SK-N-SH (cell line): ENCODE data around the gene HRH2. TPM values are rescaled to one million over a fixed set of nuclear protein-coding genes. Genes with fewer than 3 reads are reported as not detected.

Experiments
- CTCF ChIA-PET: fragments of 300-600, 350-600 bp; formaldehyde crosslinking; extraction: SDS; loops from one replicate; lab custom pipeline; 2021; lab: Yijun Ruan, JAX
- POLR2A ChIA-PET: fragments of 350-600 bp; sonication (Branson Sonifier 250); formaldehyde crosslinking; extraction: SDS; loops from one replicate; lab custom pipeline; 2020; ENCODE audit warnings: antibody characterized with exemption, inconsistent platforms; lab: Yijun Ruan, JAX
- DNase-seq: peaks from one replicate; pipeline ENCODE4 v3.0.0; 2012
- H2AFZ ChIP-seq: fragments of 200-600 bp; sonication (generic); 2 replicates; pipeline ENCODE4 v1.8.1; 2016; ENCODE audit warnings: antibody characterized with exemption, mild to moderate bottlenecking, low read depth
- H3F3A ChIP-seq: fragments of 200-600 bp; sonication (generic); replicated peaks from 2 replicates; pipeline ENCODE3; 2016; ENCODE audit warnings: antibody characterized with exemption, mild to moderate bottlenecking; ENCODE audit not compliant: insufficient read depth
- H3K27ac ChIP-seq, 2 experiments: fragments of 200-500 bp in 1 of 2; fragments of 200-600 bp in 1 of 2; sonication (Bioruptor generic) in 1 of 2; sonication (generic), shearing (Covaris generic) in 1 of 2; 2 replicates each; pipeline versions ENCODE4 v1.5.1 to v1.6.1; 2014 to 2016; ENCODE audit warnings: low read depth in 2 of 2, inconsistent platforms in 1 of 2, low read length in 1 of 2, mild to moderate bottlenecking in 1 of 2, mixed read lengths in 1 of 2
- H3K27me3 ChIP-seq: fragments of 200-600 bp; sonication (generic), shearing (Covaris generic); 2 replicates; pipeline ENCODE4 v1.6.1; 2016; ENCODE audit warnings: mixed run types; ENCODE audit not compliant: insufficient read depth
- H3K36me3 ChIP-seq, 2 experiments: fragments of 200-500 bp in 1 of 2; fragments of 200-600 bp in 1 of 2; sonication (Bioruptor generic) in 1 of 2; sonication (generic) in 1 of 2; replicated peaks in 1 of 2; 2 replicates each; pipeline versions ENCODE3 to v1.5.1; 2014 to 2016; ENCODE audit warnings: low read length in 1 of 2, mild to moderate bottlenecking in 1 of 2; ENCODE audit not compliant: insufficient read depth in 2 of 2, control insufficient read depth in 1 of 2
- H3K4me1 ChIP-seq, 2 experiments: fragments of 200-500 bp in 1 of 2; fragments of 200-600 bp in 1 of 2; sonication (Bioruptor generic) in 1 of 2; sonication (generic), shearing (Covaris generic) in 1 of 2; 2 replicates each; pipeline versions ENCODE4 v1.5.1 to v1.6.1; 2014 to 2016; ENCODE audit warnings: low read depth in 1 of 2, low read length in 1 of 2, mixed run types in 1 of 2; ENCODE audit not compliant: insufficient read depth in 2 of 2, control insufficient read depth in 1 of 2
- H3K4me2 ChIP-seq: fragments of 200-600 bp; sonication (generic), shearing (Covaris generic); 2 replicates; pipeline ENCODE4 v1.6.1; 2017; ENCODE audit warnings: mixed run types
- H3K4me3 ChIP-seq, 2 experiments: fragments of 200-500 bp in 1 of 2; fragments of 200-600 bp in 1 of 2; sonication (Bioruptor generic) in 1 of 2; sonication (generic), shearing (Covaris generic) in 1 of 2; 2 replicates each; pipeline versions ENCODE4 v1.5.1 to v1.8.1; 2014 to 2016; ENCODE audit warnings: low read depth in 2 of 2, inconsistent platforms in 1 of 2, low read length in 1 of 2, mild to moderate bottlenecking in 1 of 2, mixed read lengths in 1 of 2, moderate library complexity in 1 of 2
- H3K79me2 ChIP-seq: fragments of 200-600 bp; sonication (generic); 2 replicates; pipeline ENCODE4 v1.8.1; 2017; ENCODE audit warnings: mild to moderate bottlenecking; ENCODE audit not compliant: insufficient read depth
- H3K9ac ChIP-seq: fragments of 200-600 bp; sonication (generic); 2 replicates; pipeline ENCODE4 v1.6.1; 2017; ENCODE audit warnings: mixed run types
- H3K9me2 ChIP-seq: fragments of 200-600 bp; sonication (generic); 2 replicates; pipeline ENCODE4 v1.6.1; 2017; ENCODE audit warnings: mixed run types
- H3K9me3 ChIP-seq: fragments of 200-600 bp; sonication (generic); 2 replicates; pipeline ENCODE4 v1.6.1; 2017; ENCODE audit warnings: mixed run types, mild to moderate bottlenecking, moderate library complexity
- H4K20me1 ChIP-seq: fragments of 200-600 bp; sonication (generic); 2 replicates; pipeline ENCODE4 v1.6.1; 2017; ENCODE audit warnings: mild to moderate bottlenecking, mixed run types; ENCODE audit not compliant: insufficient read depth
- FOSL2 ChIP-seq: IDR thresholded peaks from 2 replicates; pipeline ENCODE4 v1.4.0; 2012; ENCODE audit warnings: low read depth, mild to moderate bottlenecking, moderate library complexity, borderline replicate concordance
- FOXJ3 ChIP-seq: sonication (generic); formaldehyde crosslinking; IDR thresholded peaks from 2 replicates; pipeline ENCODE4 v1.5.1; 2020; ENCODE audit warnings: mild to moderate bottlenecking, missing genetic modification reagents
- FOXM1 ChIP-seq: IDR thresholded peaks from 2 replicates; pipeline ENCODE4 v1.4.0; 2012; ENCODE audit warnings: low read depth, mild to moderate bottlenecking
- GABPA ChIP-seq: IDR thresholded peaks from 2 replicates; pipeline ENCODE4 v1.4.0; 2012; ENCODE audit warnings: low read depth, mild to moderate bottlenecking
- GATA2 ChIP-seq: sonication (generic); formaldehyde crosslinking; IDR thresholded peaks from 2 replicates; pipeline ENCODE4 v1.5.0; 2020; ENCODE audit warnings: mild to moderate bottlenecking, missing genetic modification reagents
- JUND ChIP-seq: IDR thresholded peaks from 2 replicates; pipeline ENCODE4 v1.4.0; 2012
- MAX ChIP-seq: IDR thresholded peaks from 2 replicates; pipeline ENCODE4 v1.4.0; 2012; ENCODE audit warnings: low read depth
- MEF2A ChIP-seq: IDR thresholded peaks from 2 replicates; pipeline ENCODE4 v1.4.0; 2012; ENCODE audit warnings: low read depth, borderline replicate concordance
- MXI1 ChIP-seq: IDR thresholded peaks from 2 replicates; pipeline ENCODE4 v1.6.1; 2012; ENCODE audit warnings: mild to moderate bottlenecking, low read depth, low read length, improper control_type of control experiment
- NFIC ChIP-seq: IDR thresholded peaks from 2 replicates; pipeline ENCODE4 v1.4.0; 2012; ENCODE audit warnings: borderline replicate concordance
- NRF1 ChIP-seq: IDR thresholded peaks from 2 replicates; pipeline ENCODE4 v1.6.1; 2012; ENCODE audit warnings: low read depth, mild to moderate bottlenecking, low read length
- POLR2AphosphoS5 ChIP-seq: IDR thresholded peaks from 2 replicates; pipeline ENCODE4 v1.6.1; 2012; ENCODE audit warnings: low read depth, low read length
- RAD21 ChIP-seq: IDR thresholded peaks from 2 replicates; pipeline ENCODE4 v1.6.1; 2012; ENCODE audit warnings: mild to moderate bottlenecking, low read length
- RCOR1 ChIP-seq: fragments of 150-350 bp; IDR thresholded peaks from 2 replicates; pipeline ENCODE4 v1.6.1; 2017; ENCODE audit warnings: antibody characterized with exemption, low read length
- RFX5 ChIP-seq: IDR thresholded peaks from 2 replicates; pipeline ENCODE4 v1.6.1; 2012; ENCODE audit warnings: mild to moderate bottlenecking, improper control_type of control experiment, low read length
- RXRA ChIP-seq: IDR thresholded peaks from 2 replicates; pipeline ENCODE4 v1.4.0; 2012; ENCODE audit warnings: low read depth, mild to moderate bottlenecking, borderline replicate concordance
- SIN3A ChIP-seq: IDR thresholded peaks from 2 replicates; pipeline ENCODE4 v1.6.1; 2012; ENCODE audit warnings: low read depth, mild to moderate bottlenecking, low read length, moderate library complexity, borderline replicate concordance
- TAF1 ChIP-seq: IDR thresholded peaks from 2 replicates; pipeline ENCODE4 v1.6.1; 2012; ENCODE audit warnings: low read depth, mild to moderate bottlenecking, low read length, moderate library complexity, borderline replicate concordance
- TCF12 ChIP-seq: IDR thresholded peaks from 2 replicates; pipeline ENCODE4 v1.4.0; 2012
- USF1 ChIP-seq: IDR thresholded peaks from 2 replicates; pipeline ENCODE4 v1.4.0; 2012; ENCODE audit warnings: low read depth, borderline replicate concordance
- USF2 ChIP-seq: fragments of 150-350 bp; IDR thresholded peaks from 2 replicates; pipeline ENCODE4 v1.6.1; 2017; ENCODE audit warnings: antibody characterized with exemption, low read length, low read depth, borderline replicate concordance
- YY1 ChIP-seq: IDR thresholded peaks from 2 replicates; pipeline ENCODE4 v1.4.0; 2012; ENCODE audit warnings: low read depth, mild to moderate bottlenecking
- ZBTB33 ChIP-seq: IDR thresholded peaks from 2 replicates; pipeline ENCODE4 v1.4.0; 2012; ENCODE audit warnings: low read depth, borderline replicate concordance
- WGBS: methylation state at CpG from one replicate; pipeline ENCODE4 v1.1.6; 2017; ENCODE audit warnings: low lambda C conversion rate; 5-methylcytosine and 5-hydroxymethylcytosine counted together
- polyA plus RNA-seq, 3 experiments: library from polyadenylated mRNA; depleted of rRNA; stranded (reverse); fragments of >200 nt; gene quantifications; 2 replicates each; pipeline ENCODE4 v1.2.3, GENCODE V29; 2012

The HRH2 gene
- polyA plus RNA-seq, 1 of the 3 experiments (the other 2 are of a cell fraction) = 0.08 TPM

- Histone ChIP-seq H3K4me1 (no peaks in the 10 kb centered on the region), H4K20me1 (no peaks in the 10 kb centered on the region), H3K9me3 (no peaks in the 10 kb centered on the region), H3K4me3 (no peak overlapping the region), H3K27me3 (no peaks in the 10 kb centered on the region), H3K4me2 (no peak overlapping the region), H3K9ac (no peak overlapping the region), H3K27ac (no peak overlapping the region), H3K9me2 (no peaks in the 10 kb centered on the region), H3K36me3 (no peaks in the 10 kb centered on the region), H3K79me2 (no peaks in the 10 kb centered on the region), H3F3A (no peaks in the 10 kb centered on the region), H2AFZ (no peak overlapping the region)
- DNase-seq = no peak
- no peak for TF ChIP-seq USF2
- TF ChIP-seq FOXM1 = no peak
- no peak for TF ChIP-seq FOSL2
- no peak for TF ChIP-seq TAF1
- no peak for TF ChIP-seq GATA2 (CRISPR knock-in tag)
- no peak for TF ChIP-seq YY1
- no peak for TF ChIP-seq GABPA
- no peak for TF ChIP-seq MAX
- no peak for TF ChIP-seq FOXJ3
- no peak for TF ChIP-seq RCOR1
- 16% methylated on average over 3 of the region's 3 CpGs for WGBS
- CTCF ChIA-PET = interaction anchor here (1.2 kb wide), 1 partner anchor 113 kb away, joined by 3 read pairs; no protein-coding TSS in a partner anchor
- POLR2A ChIA-PET = no interaction called here
Measured at GRCh38 chr5:175646251-175646650, 11.6 kb upstream of the HRH2 start.

GRCh38 chr5:175649967-175650366, 7.9 kb upstream of the HRH2 start:
- Histone ChIP-seq H3F3A (no peaks in the 10 kb centered on the region), H3K9ac (no peak overlapping the region), H3K4me1 (no peaks in the 10 kb centered on the region), H3K36me3 (no peaks in the 10 kb centered on the region), H3K9me3 (no peaks in the 10 kb centered on the region), H3K4me2 (no peak overlapping the region), H3K9me2 (no peaks in the 10 kb centered on the region), H3K27ac (no peak overlapping the region), H3K79me2 (no peaks in the 10 kb centered on the region), H3K4me3 (no peak overlapping the region), H4K20me1 (no peaks in the 10 kb centered on the region), H2AFZ (no peak overlapping the region), H3K27me3 (no peaks in the 10 kb centered on the region)
- ChIA-PET POLR2A (no interaction called here), CTCF (no interaction called here)
- WGBS = 81% methylated on average over 1 of the region's 1 CpG
- no peak for DNase-seq
- TF ChIP-seq RXRA (no peak), ZBTB33 (no peak), MXI1 (no peak), TCF12 (no peak), MEF2A (no peak), GABPA (no peak), MAX (no peak), JUND (no peak), USF1 (no peak), RAD21 (no peak), TAF1 (no peak), NRF1 (no peak), FOSL2 (no peak), SIN3A (no peak), RFX5 (no peak), USF2 (no peak), FOXM1 (no peak), NFIC (no peak), POLR2AphosphoS5 (no peak)
